GM12801 (cell line): ENCODE measurements around the gene HNRNPDL.

Source experiments
- TF ChIP-seq, protein P1 (sequence below): IDR thresholded peaks from one replicate; pipeline ENCODE4 v1.5.1; 2011; ENCODE audit warnings: control low read depth; ENCODE audit not compliant: insufficient read length; ENCODE audit errors: extremely low read depth

Gene HNRNPDL

DNA sequence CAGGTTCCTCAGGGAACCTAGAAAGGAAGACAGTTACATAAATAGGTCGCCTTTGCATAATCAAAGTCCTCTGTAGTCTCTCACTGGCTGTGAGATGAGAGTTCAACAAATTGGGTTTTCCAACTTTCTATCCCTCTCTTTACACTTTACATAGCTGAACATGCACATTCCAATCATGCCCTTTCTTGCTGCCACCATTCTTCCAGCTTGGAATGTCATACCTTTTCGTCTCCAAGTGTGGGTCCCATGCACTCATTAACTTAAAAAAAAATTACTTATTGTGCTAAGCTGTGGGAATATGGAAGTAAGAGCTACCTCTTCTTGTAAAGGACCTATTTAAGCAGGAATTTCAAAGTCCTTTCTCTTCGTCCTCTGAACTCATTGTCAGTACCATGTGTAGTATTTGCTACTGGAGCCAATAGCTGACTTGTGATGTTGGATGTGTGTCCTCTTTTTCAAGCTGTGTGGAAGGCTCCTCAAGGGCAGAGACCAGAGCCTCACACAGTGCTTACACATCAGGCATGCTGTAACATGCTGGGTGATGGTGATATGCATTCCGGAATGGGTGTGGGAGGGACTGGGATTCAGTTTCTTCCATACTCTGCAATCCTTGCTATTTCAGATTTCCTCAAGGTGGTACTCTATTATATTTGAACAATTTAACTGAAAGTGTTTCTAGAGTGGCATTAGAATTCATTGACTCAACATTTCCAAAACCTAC lies 7.2 kb upstream of the HNRNPDL start:
- TF ChIP-seq, protein P1, sequence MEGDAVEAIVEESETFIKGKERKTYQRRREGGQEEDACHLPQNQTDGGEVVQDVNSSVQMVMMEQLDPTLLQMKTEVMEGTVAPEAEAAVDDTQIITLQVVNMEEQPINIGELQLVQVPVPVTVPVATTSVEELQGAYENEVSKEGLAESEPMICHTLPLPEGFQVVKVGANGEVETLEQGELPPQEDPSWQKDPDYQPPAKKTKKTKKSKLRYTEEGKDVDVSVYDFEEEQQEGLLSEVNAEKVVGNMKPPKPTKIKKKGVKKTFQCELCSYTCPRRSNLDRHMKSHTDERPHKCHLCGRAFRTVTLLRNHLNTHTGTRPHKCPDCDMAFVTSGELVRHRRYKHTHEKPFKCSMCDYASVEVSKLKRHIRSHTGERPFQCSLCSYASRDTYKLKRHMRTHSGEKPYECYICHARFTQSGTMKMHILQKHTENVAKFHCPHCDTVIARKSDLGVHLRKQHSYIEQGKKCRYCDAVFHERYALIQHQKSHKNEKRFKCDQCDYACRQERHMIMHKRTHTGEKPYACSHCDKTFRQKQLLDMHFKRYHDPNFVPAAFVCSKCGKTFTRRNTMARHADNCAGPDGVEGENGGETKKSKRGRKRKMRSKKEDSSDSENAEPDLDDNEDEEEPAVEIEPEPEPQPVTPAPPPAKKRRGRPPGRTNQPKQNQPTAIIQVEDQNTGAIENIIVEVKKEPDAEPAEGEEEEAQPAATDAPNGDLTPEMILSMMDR, result no peak

DNA sequence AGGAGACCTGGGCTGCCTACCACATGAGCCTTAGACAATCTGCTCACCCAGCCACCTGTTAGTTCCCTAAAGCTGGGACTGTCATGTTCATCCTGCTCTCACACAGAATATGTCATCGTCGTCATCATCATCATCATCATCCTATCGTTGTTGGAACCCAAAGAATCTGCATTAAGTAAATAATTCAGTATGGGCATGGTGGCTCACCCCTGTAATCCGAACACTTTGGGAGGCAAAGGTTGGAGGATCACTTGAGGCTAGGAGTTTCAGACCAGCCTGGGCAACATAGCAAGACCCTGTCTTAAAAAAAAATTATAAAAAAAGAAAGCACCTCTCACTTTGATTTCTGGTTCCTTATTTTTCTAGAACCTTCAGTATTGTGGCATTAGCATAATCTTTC lies 6.5 kb upstream of the HNRNPDL start:
- TF ChIP-seq, protein P1, result no peak

DNA sequence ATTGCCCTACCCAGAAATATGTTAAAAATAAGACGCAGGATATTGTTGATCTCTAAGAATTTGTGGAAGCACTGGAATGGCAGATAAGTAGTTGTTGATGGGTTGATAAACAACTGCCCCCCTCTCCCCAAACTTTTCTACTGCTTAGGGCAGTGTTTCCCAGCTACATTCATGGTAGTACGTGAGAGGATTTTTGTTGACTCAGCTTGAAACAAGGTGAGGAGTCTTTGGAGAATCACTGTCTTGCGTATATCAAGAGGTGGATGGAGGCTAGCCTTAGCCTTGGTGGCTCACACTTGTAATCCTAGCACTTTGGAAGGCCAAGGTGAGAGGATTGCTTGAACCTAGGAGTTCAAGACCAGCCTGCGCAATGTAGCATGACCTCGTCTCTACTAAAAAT lies 5.9 kb upstream of the HNRNPDL start:
- TF ChIP-seq, protein P1, result no peak

- TF ChIP-seq, protein P1, result no peak
Measured at GRCh38 chr4:82434949-82435348, 4.7 kb upstream of the HNRNPDL start.

DNA sequence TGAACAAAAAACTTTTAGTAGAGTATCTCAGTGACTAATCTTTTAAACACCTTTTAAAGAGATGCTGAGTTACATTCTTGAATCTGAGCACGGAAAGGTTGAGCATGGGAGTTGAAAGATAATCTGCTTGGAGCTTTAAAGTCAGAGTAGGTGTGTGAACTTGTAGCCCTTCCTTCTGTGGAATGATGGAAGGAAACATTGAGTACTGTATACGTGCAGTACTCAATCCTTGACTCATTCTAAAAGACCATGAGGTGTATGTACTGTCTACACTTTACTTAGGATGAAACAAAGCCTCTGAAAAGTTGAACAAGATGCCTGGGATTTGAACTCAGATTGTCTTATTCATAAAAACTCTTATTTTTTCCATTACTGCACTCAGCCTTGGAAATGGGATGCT lies 3.5 kb upstream of the HNRNPDL start:
- TF ChIP-seq, protein P1, result no peak

DNA sequence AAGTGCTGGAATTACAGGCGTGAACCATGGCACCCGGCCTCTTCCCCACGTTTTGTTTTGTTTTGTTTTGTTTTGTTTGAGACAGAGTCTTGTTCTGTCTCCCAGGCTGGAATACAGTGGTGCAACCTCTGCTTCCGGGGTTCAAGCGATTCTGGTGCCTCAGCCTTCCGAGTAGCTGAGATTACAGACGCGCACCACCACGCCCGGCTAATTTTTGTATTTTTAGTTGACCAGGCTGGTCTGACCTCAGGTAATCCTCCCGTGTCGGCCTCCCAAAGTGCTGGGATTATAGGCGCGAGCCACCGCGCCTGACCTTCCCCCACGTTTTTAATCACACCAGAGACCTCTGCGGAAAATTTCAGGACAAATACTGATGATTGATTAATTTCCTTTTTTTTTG lies 2.3 kb upstream of the HNRNPDL start:
- TF ChIP-seq, protein P1, result no peak

- TF ChIP-seq, protein P1, result no peak
Measured at GRCh38 chr4:82431831-82432230, 1.6 kb upstream of the HNRNPDL start.
